ENCODE data around the gene ADRM1. TPM values are rescaled to one million over a fixed set of nuclear protein-coding genes. Genes with fewer than 3 reads are reported as not detected.

Gene ADRM1
- total RNA-seq, 1 experiment from 2014 or later, result 173 TPM

GRCh38 chr20:62335532-62335931, 32.7 kb downstream of the ADRM1 start:
- CTCF ChIA-PET, result no interaction called here
- H3K79me2 ChIP-seq (ENCODE audit: low read depth), result peaks cover 32% of the 10 kb centered on the region
- no peak overlapping the region for H3K4me2 ChIP-seq
- no peaks in the 10 kb centered on the region for H3K9me3 ChIP-seq (ENCODE audit: insufficient read depth, low read depth)
- DNase-seq, result no peak
- H3K4me3 ChIP-seq, result no peak overlapping the region
- no peak overlapping the region for H3K27ac ChIP-seq
- no TSS peak for BruUV-seq (replicated peaks)
- POLR2A ChIA-PET (ENCODE audit: unreplicated experiment), result no interaction called here
- no peak overlapping the region for H2AFZ ChIP-seq
- H3K4me1 ChIP-seq (replicated peaks; ENCODE audit: insufficient read depth), result no peaks in the 10 kb centered on the region
- no peak for TF ChIP-seq CTCF (conservative IDR thresholded peaks at IDR 0.05)
- no peak for TF ChIP-seq EZH2 (IDR thresholded peaks at IDR 0.05; ENCODE audit: low read depth)
- H3K27me3 ChIP-seq (ENCODE audit: insufficient read depth, low read depth), result no peaks in the 10 kb centered on the region
- H3K9me2 ChIP-seq (ENCODE audit: insufficient read depth), result no peaks in the 10 kb centered on the region
- intact Hi-C loops (cut with micrococcal nuclease; ENCODE audit: unreplicated experiment), result no loop called here
- H3K36me3 ChIP-seq (ENCODE audit: low read depth), result peaks cover 42% of the 10 kb centered on the region
- peaks cover 68% of the 10 kb centered on the region for H4K20me1 ChIP-seq (ENCODE audit: insufficient read depth)
- H3F3A ChIP-seq (ENCODE audit: insufficient read depth, low read depth), result peaks cover 36% of the 10 kb centered on the region

DNA sequence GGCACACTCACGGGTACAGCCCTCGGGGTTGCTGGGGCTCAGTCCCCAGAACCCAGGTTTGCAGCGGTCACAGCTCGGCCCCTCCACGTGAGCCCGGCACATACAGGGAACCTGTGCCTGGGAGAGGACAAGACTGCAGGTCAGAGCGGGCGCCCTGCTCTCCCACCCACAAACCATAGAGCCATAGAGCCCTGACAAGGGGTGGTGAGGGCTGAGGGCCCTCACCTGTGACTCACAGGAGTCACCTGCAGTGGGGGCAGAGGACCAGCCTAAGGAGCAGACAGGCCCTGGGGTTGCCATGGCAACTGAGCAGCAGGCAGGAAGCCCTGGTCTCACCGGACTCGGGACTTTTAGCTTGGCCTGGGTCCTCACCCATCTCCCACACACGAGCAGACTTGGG, 33.5 kb downstream of the ADRM1 start:
- no TSS peak for BruUV-seq (replicated peaks)
- Histone ChIP-seq H3K4me3 (no peak overlapping the region), H4K20me1 (ENCODE audit: insufficient read depth) (peaks cover 66% of the 10 kb centered on the region), H2AFZ (no peak overlapping the region), H3K4me1 (replicated peaks; ENCODE audit: insufficient read depth) (no peaks in the 10 kb centered on the region), H3K9me3 (ENCODE audit: insufficient read depth, low read depth) (no peaks in the 10 kb centered on the region), H3F3A (ENCODE audit: insufficient read depth, low read depth) (peaks cover 40% of the 10 kb centered on the region), H3K79me2 (ENCODE audit: low read depth) (peaks cover 35% of the 10 kb centered on the region), H3K27me3 (ENCODE audit: insufficient read depth, low read depth) (no peaks in the 10 kb centered on the region), H3K27ac (no peak overlapping the region), H3K9me2 (ENCODE audit: insufficient read depth) (no peaks in the 10 kb centered on the region), H3K4me2 (no peak overlapping the region), H3K36me3 (ENCODE audit: low read depth) (peaks cover 48% of the 10 kb centered on the region)
- intact Hi-C loops (cut with micrococcal nuclease; ENCODE audit: unreplicated experiment), result no loop called here
- ChIA-PET POLR2A (ENCODE audit: unreplicated experiment) (no interaction called here), CTCF (no interaction called here)
- no peak for TF ChIP-seq CTCF (conservative IDR thresholded peaks at IDR 0.05)
- TF ChIP-seq EZH2 (IDR thresholded peaks at IDR 0.05; ENCODE audit: low read depth), result no peak
- no peak for DNase-seq

DNA sequence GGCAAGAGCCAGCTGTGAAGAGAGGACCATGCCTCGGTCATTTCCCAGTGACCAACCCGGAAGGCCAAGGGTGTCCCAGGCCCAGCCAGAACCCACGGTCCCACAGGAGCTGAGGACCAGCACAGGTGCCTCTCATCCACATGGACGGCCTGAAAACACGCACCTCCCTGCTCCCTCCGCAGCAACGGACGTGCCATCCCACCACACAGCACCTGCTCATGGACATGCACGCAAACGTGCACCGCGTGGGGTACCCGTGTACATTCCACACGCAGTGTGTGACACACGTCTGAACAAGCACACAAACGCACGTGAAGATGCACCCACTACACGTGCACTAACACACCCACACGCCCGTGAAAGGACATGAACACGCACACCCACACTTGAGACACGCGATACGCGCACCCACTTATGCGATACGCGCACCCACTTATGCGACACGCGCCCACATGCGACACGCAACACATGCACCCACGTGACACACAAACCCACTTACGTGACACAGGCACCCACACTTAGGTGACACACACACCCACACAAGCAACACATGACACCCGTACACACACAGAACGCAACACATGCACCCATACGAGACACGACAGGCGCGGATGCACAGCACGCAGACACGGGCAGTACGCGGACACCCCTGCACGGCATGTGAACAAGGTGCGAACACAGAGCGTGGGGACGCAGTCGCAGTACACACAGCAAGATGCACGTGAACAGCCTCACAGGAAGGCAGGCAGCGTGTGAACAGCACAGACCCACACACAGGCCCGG, 34.2 kb downstream of the ADRM1 start:
- ChIA-PET POLR2A (ENCODE audit: unreplicated experiment) (no interaction called here), CTCF (no interaction called here)
- no peaks in the 10 kb centered on the region for H3K9me3 ChIP-seq (ENCODE audit: insufficient read depth, low read depth)
- H3K4me1 ChIP-seq (replicated peaks; ENCODE audit: insufficient read depth), result no peaks in the 10 kb centered on the region
- DNase-seq, result no peak
- H3K36me3 ChIP-seq (ENCODE audit: low read depth), result peaks cover 50% of the 10 kb centered on the region
- intact Hi-C loops (cut with micrococcal nuclease; ENCODE audit: unreplicated experiment), result no loop called here
- H3F3A ChIP-seq (ENCODE audit: insufficient read depth, low read depth), result peaks cover 40% of the 10 kb centered on the region
- peaks cover 39% of the 10 kb centered on the region for H3K79me2 ChIP-seq (ENCODE audit: low read depth)
- H3K4me2 ChIP-seq, result no peak overlapping the region
- peaks cover 61% of the 10 kb centered on the region for H4K20me1 ChIP-seq (ENCODE audit: insufficient read depth)
- no peak overlapping the region for H2AFZ ChIP-seq
- BruUV-seq (replicated peaks), result no TSS peak
- no peak overlapping the region for H3K27ac ChIP-seq
- TF ChIP-seq EZH2 (IDR thresholded peaks at IDR 0.05; ENCODE audit: low read depth), result no peak
- H3K4me3 ChIP-seq, result no peak overlapping the region
- no peaks in the 10 kb centered on the region for H3K27me3 ChIP-seq (ENCODE audit: insufficient read depth, low read depth)
- H3K9me2 ChIP-seq (ENCODE audit: insufficient read depth), result no peaks in the 10 kb centered on the region

Measured in PC-9 (cell line).